Measurements from ENCODE around the gene ZNF135. TPM values are rescaled to one million over a fixed set of nuclear protein-coding genes. Genes with fewer than 3 reads are reported as not detected.

ZNF135 gene
- polyA plus RNA-seq, 1 experiment: 6.6 TPM

DNA sequence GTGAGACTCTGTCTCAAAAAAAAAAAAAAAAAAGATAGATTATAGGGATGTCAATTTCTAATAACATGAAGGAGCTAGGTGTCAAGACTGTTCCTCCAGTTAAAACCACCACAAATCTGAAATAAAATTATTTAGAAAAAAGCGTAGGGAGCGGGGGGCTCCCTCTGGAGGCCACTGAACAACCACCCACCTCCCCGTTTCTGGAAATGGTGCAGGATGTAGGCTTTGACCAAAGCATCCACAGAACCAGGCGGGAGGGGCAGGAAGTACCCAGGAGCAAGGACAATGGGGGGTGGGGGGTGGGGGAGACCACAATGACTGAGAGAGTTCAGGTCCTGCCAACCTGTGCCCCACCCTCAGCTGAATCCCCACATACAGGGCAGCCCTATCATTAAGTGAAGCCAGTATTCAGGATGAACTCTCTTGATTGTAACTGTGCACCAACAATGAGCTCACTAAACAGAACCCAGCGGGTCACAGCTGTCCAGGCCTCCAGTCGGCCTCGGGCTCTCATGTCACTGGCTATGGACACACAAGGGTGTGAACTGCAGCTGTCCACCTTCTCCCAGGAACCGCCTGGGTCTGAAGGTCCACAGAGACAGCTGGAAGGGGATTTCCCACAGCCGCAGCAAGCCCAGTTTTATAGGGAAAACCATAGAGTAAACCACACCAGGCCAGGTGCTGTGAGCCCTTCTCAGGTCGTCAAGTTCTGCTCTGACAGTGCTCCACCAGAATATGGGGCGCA is 32.3 kb downstream of the ZNF135 start:
- H3K27ac ChIP-seq (ENCODE audit: low read depth, low read length): no peak overlapping the region
- no peak overlapping the region for H3K4me3 ChIP-seq (ENCODE audit: low read depth, low read length)
- no peak for DNase-seq (ENCODE audit: low read depth, low spot score)
- no peak for TF ChIP-seq CTCF (IDR thresholded peaks at IDR 0.05; ENCODE audit: low read depth, low read length)
- ChIA-PET CTCF (no interaction called here), POLR2A (interaction anchor here (0.7 kb wide), 1 partner anchor 23 kb away, joined by 9 read pairs; no protein-coding TSS in a partner anchor)
- H3K9me3 ChIP-seq (ENCODE audit: control insufficient read depth, insufficient read depth, low read length): peaks cover 91% of the 10 kb centered on the region
- H3K27me3 ChIP-seq (ENCODE audit: control insufficient read depth, insufficient read depth, low read length): no peaks in the 10 kb centered on the region

DNA sequence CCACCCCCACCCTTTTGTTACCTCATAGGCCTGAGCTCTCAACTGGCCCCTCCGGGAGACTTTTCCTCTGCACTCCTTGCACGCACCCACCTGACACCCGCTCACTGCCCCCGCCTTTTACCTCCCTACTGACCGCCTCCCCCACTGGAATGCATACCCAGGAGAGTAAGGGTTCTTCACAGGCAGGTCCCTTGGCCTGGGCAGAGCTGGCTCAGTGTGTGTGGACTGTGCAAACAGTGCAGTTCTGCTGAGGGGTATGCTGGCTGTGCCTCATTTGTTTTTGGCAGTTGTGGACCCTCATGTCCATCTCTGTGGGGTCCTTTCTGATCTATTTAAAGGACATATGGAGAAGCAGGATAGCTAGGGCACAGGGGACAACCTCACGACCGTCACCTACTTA is 34.0 kb downstream of the ZNF135 start:
- no peak for TF ChIP-seq CTCF (IDR thresholded peaks at IDR 0.05; ENCODE audit: low read depth, low read length)
- H3K4me3 ChIP-seq (ENCODE audit: low read depth, low read length): no peak overlapping the region
- no peak overlapping the region for H3K27ac ChIP-seq (ENCODE audit: low read depth, low read length)
- H3K9me3 ChIP-seq (ENCODE audit: control insufficient read depth, insufficient read depth, low read length): peaks cover 90% of the 10 kb centered on the region
- CTCF ChIA-PET: no interaction called here
- POLR2A ChIA-PET: no interaction called here
- H3K27me3 ChIP-seq (ENCODE audit: control insufficient read depth, insufficient read depth, low read length): no peaks in the 10 kb centered on the region
- no peak for DNase-seq (ENCODE audit: low read depth, low spot score)

DNA sequence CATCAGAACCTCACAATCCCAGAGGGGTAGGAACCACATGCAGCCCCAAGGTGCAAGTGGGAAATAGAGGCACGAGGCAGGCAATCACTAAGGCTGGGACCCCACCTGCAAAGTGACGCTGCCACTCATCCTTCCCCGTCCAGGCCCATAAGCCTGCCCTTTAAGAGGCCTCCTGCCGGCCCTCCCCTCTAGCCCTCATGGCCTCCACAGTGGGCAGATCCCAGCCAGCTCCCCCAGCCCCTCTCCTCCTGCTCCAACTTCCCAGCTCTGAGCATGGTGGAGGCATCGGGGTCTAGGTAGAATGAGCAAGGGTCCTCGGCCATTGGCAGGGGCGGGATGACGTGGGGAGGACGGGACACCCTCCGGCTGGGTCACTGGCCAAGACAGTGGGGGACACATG is 36.2 kb downstream of the ZNF135 start:
- peaks cover 85% of the 10 kb centered on the region for H3K9me3 ChIP-seq (ENCODE audit: control insufficient read depth, insufficient read depth, low read length)
- DNase-seq (ENCODE audit: low read depth, low spot score): no peak
- ChIA-PET CTCF (interaction anchor here (0.6 kb wide), 1 partner anchor 27 kb away, joined by 3 read pairs; no protein-coding TSS in a partner anchor), POLR2A (interaction anchor here (0.6 kb wide), 1 partner anchor 160 kb away, joined by 3 read pairs; no protein-coding TSS in a partner anchor)
- no peak overlapping the region for H3K27ac ChIP-seq (ENCODE audit: low read depth, low read length)
- TF ChIP-seq CTCF (IDR thresholded peaks at IDR 0.05; ENCODE audit: low read depth, low read length): no peak
- H3K27me3 ChIP-seq (ENCODE audit: control insufficient read depth, insufficient read depth, low read length): no peaks in the 10 kb centered on the region
- H3K4me3 ChIP-seq (ENCODE audit: low read depth, low read length): no peak overlapping the region

- TF ChIP-seq CTCF (IDR thresholded peaks at IDR 0.05; ENCODE audit: low read depth, low read length): no peak
- ChIA-PET POLR2A (no interaction called here), CTCF (no interaction called here)
- no peak for DNase-seq (ENCODE audit: low read depth, low spot score)
- H3K4me3 ChIP-seq (ENCODE audit: low read depth, low read length): no peak overlapping the region
- H3K27me3 ChIP-seq (ENCODE audit: control insufficient read depth, insufficient read depth, low read length): no peaks in the 10 kb centered on the region
- no peak overlapping the region for H3K27ac ChIP-seq (ENCODE audit: low read depth, low read length)
- peaks cover 83% of the 10 kb centered on the region for H3K9me3 ChIP-seq (ENCODE audit: control insufficient read depth, insufficient read depth, low read length)
Observed at GRCh38 chr19:58096884-58097283, 37.8 kb downstream of the ZNF135 start.

- H3K9me3 ChIP-seq (ENCODE audit: control insufficient read depth, insufficient read depth, low read length): peaks cover 83% of the 10 kb centered on the region
- H3K27me3 ChIP-seq (ENCODE audit: control insufficient read depth, insufficient read depth, low read length): no peaks in the 10 kb centered on the region
- H3K27ac ChIP-seq (ENCODE audit: low read depth, low read length): no peak overlapping the region
- TF ChIP-seq CTCF (IDR thresholded peaks at IDR 0.05; ENCODE audit: low read depth, low read length): no peak
- ChIA-PET POLR2A (no interaction called here), CTCF (no interaction called here)
- H3K4me3 ChIP-seq (ENCODE audit: low read depth, low read length): peak overlapping the region; percentile 68
- DNase-seq (ENCODE audit: low read depth, low spot score): no peak
Observed at GRCh38 chr19:58097349-58097748, 38.3 kb downstream of the ZNF135 start.
